Endothelial cell of umbilical vein (primary cell): Measurements from ENCODE around the gene PSMC6.

ENCODE experiments used
- CTCF ChIP-seq, 2 donors: IDR thresholded peaks; 1 replicate in 1 of 2; 2 replicates in 1 of 2; pipeline ENCODE4 v1.5.1; 2011; ENCODE audit warnings: low read length in 2 of 2, mild to moderate bottlenecking in 2 of 2, moderate library complexity in 2 of 2, control low read depth in 1 of 2, inconsistent platforms in 1 of 2, low read depth in 1 of 2; ENCODE audit not compliant: insufficient read depth in 1 of 2; ENCODE audit errors: extremely low read depth in 1 of 2
- EZH2 ChIP-seq: IDR thresholded peaks from 2 replicates; pipeline ENCODE4 v1.6.1; 2012; ENCODE audit warnings: borderline replicate concordance, low read depth, mild to moderate bottlenecking, moderate library complexity, low read length, inconsistent platforms; ENCODE audit not compliant: severe bottlenecking
- FOS ChIP-seq: IDR thresholded peaks from 2 replicates; pipeline ENCODE4 v1.6.1; 2011; ENCODE audit warnings: mild to moderate bottlenecking, low read length, moderate library complexity, borderline replicate concordance; ENCODE audit not compliant: insufficient read depth
- MAX ChIP-seq: IDR thresholded peaks from 2 replicates; pipeline ENCODE4 v1.6.1; 2011; ENCODE audit not compliant: insufficient read depth, insufficient read length
- MYC ChIP-seq: IDR thresholded peaks from one replicate; pipeline ENCODE4 v1.6.1; 2011; ENCODE audit warnings: mild to moderate bottlenecking, low read depth, low read length
- POLR2A ChIP-seq: IDR thresholded peaks from 2 replicates; pipeline ENCODE4 v1.6.1; 2012; ENCODE audit warnings: low read depth, mild to moderate bottlenecking, control low read depth, low read length
- POLR2AphosphoS5 ChIP-seq: IDR thresholded peaks from 2 replicates; pipeline ENCODE4 v1.6.1; 2012; ENCODE audit warnings: low read depth, mild to moderate bottlenecking, control low read depth, low read length, moderate library complexity; ENCODE audit not compliant: insufficient read depth

GRCh38 chr14:52661314-52661713, 45.7 kb upstream of the PSMC6 start:
- no peak for TF ChIP-seq CTCF (IDR thresholded peaks at IDR 0.05; ENCODE audit: extremely low read depth in 1 of 2, insufficient read depth in 1 of 2, low read depth in 1 of 2, low read length in 2 of 2)
- TF ChIP-seq POLR2A: no peak
- no peak for TF ChIP-seq FOS
- no peak for TF ChIP-seq MAX
- no peak for TF ChIP-seq EZH2
- TF ChIP-seq POLR2AphosphoS5: no peak
- TF ChIP-seq MYC: no peak
